SJCRH30 (cell line): Measurements from ENCODE around the gene PREP. TPM values are rescaled to one million over a fixed set of nuclear protein-coding genes. Genes with fewer than 3 reads are reported as not detected.
"Not testable (repeated sequence)": the region's sequence is repeated elsewhere in the genome, so short reads cannot be mapped to it uniquely, and the experiment has no call there.

ENCODE experiments used
- DNase-seq, 2 experiments: peaks; one replicate each; pipeline ENCODE4 v3.0.0-alpha.2; 2015 to 2020
- H3K27ac ChIP-seq: fragments of 250-450 bp; sonication (Bioruptor Pico); 2 replicates; pipeline ENCODE4 v1.5.1; 2020; ENCODE audit warnings: mild to moderate bottlenecking, moderate library complexity
- H3K27me3 ChIP-seq: fragments of 250-450 bp; sonication (Bioruptor Pico); 2 replicates; pipeline ENCODE4 v1.5.1; 2020; ENCODE audit warnings: mild to moderate bottlenecking, moderate library complexity
- H3K36me3 ChIP-seq: fragments of 250-450 bp; sonication (Bioruptor Pico); 2 replicates; pipeline ENCODE4 v1.5.1; 2020; ENCODE audit warnings: mild to moderate bottlenecking, moderate library complexity
- H3K4me1 ChIP-seq: fragments of 250-450 bp; sonication (Bioruptor Pico); 2 replicates; pipeline ENCODE4 v1.5.1; 2020; ENCODE audit warnings: mild to moderate bottlenecking, moderate library complexity
- H3K4me3 ChIP-seq: fragments of 250-450 bp; sonication (Bioruptor Pico); 2 replicates; pipeline ENCODE4 v1.5.1; 2020; ENCODE audit warnings: mild to moderate bottlenecking, moderate library complexity
- H3K9me3 ChIP-seq: fragments of 250-450 bp; sonication (Bioruptor Pico); replicated peaks from 2 replicates; pipeline ENCODE4 v1.5.1; 2020; ENCODE audit warnings: mild to moderate bottlenecking, moderate library complexity
- total RNA-seq: library from RNA; depleted of rRNA; stranded (reverse); fragments of >200 nt; shearing (Covaris generic); gene quantifications from 2 replicates; pipeline ENCODE4 v1.2.3, GENCODE V29; 2014

Gene PREP
- total RNA-seq, 1 experiment from 2014 or later: 46.4 TPM

DNA sequence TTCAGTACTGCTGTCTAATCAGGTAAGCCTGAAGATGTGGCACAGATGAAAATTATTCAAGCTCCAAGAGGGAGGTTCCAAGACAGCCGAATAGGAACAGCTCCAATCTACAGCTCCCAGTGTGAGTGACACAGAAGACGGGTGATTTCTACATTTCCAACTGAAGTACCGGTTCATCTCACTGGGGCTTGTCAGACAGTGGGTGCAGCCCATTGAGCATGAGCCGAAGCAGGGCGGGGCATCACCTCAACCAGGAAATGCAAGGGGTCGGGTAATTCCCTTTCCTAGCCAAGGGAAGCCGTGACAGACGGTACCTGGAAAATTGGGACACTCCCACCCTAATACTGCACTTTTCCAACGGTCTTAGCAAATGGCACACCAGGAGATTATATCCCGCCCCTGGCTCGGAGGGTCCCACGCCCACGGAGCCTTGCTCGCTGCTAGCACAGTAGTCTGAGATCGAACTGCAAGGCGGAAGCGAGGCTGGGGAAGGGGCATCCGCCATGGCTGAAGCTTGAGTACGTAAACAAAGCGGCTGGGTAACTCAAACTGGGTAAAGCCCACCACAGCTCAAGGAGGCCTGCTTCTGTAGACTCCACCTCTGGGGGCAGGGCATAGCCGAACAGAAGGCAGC lies 64.4 kb downstream of the PREP start:
- not testable (repeated sequence) for H3K4me1 ChIP-seq, H3K27me3 ChIP-seq, H3K27ac ChIP-seq, DNase-seq, H3K4me3 ChIP-seq, H3K9me3 ChIP-seq
- H3K36me3 ChIP-seq: peaks cover 22% of the 10 kb centered on the region

DNA sequence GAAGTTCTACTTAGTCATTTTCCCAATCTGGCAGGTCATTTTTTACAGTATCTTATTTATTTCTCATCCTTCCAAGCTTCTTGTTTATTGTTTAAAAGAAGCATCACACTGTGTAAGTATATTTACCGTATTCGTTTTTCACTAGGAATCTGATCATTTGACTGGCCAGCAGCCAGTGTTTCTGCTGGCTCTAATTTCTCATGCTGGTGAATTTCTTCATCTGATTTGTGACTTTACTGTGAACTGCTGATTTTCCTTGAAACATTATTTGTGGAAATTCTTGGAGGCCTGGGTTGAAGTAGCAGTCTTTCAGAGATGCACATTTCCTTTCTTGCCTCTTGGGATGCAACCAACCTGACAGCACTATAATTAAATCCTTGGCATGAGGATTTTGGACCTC lies 65.9 kb downstream of the PREP start:
- Histone ChIP-seq H3K9me3 (peaks cover 6% of the 10 kb centered on the region), H3K27me3 (no peaks in the 10 kb centered on the region), H3K4me3 (no peak overlapping the region), H3K27ac (no peak overlapping the region), H3K36me3 (peaks cover 32% of the 10 kb centered on the region), H3K4me1 (no peaks in the 10 kb centered on the region)
- DNase-seq: no peak

DNA sequence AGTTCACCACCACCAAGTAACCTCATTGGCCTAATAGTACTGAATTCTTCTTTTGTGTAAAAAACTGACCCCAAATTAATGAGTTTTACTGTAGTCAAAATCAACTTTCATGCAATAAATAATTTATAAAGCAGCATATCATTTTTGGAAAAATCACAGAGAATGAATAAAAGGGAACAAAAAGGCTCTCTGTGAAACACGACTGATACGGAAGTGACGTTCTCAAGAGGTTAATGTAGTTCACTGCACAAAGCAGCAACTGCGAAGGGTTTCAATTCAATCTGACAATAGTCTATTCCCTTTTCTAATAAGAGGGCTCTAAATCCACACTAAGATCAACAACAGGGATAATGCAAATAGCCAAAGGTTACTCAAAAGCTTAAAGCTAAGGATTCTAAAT lies 70.3 kb downstream of the PREP start:
- no peak for DNase-seq
- Histone ChIP-seq H3K4me1 (peaks cover 12% of the 10 kb centered on the region), H3K9me3 (no peaks in the 10 kb centered on the region), H3K27me3 (no peaks in the 10 kb centered on the region), H3K36me3 (peaks cover 33% of the 10 kb centered on the region), H3K27ac (no peak overlapping the region), H3K4me3 (no peak overlapping the region)

DNA sequence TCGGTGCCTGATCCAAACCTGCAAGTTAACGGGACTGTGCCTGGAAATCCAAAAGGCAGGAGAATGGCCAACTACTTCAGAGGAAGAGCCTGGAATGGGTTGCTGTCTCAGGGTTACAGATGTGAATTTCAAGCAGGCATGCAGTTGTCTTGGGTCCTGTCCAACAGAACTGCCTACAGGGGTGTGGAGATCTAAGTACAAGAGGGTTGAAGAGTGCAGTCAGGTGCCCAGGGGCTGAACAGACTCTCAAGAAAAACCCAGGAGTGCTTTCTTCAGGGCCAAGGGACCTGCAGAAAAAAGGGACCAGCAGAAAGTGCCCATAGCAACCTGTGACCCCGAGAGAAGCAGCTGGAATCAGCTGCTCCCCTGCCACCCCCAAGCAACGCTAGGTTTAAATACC lies 71.0 kb downstream of the PREP start:
- H3K36me3 ChIP-seq: peaks cover 28% of the 10 kb centered on the region
- peaks cover 19% of the 10 kb centered on the region for H3K4me1 ChIP-seq
- no peak overlapping the region for H3K27ac ChIP-seq

DNA sequence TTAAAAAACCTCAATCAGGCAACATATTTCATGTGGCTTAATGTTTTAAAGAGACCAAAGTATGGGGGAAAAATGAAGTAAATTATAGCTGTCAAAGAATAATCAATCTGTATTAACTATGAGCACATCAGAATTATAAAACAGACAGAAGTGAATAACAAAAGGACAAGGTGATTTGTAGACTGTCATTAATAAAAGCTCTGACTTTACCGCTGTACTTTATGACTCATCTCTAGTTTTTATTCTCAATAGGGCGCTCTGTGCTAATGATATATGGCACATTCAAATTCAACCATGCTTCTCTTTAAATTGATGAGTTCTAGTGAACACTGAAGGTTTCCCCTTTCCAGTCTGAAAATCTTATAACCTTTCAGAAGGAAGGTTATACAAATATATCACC lies 72.0 kb downstream of the PREP start:
- Histone ChIP-seq H3K4me3 (no peak overlapping the region), H3K27me3 (no peaks in the 10 kb centered on the region), H3K36me3 (peaks cover 20% of the 10 kb centered on the region), H3K4me1 (peaks cover 29% of the 10 kb centered on the region), H3K9me3 (no peaks in the 10 kb centered on the region), H3K27ac (no peak overlapping the region)
- no peak for DNase-seq

More for the DNA sequence above, 71.0 kb downstream of the PREP start:
- Histone ChIP-seq H3K9me3 (no peaks in the 10 kb centered on the region), H3K27me3 (no peaks in the 10 kb centered on the region), H3K4me3 (no peak overlapping the region)
- DNase-seq: no peak

DNA sequence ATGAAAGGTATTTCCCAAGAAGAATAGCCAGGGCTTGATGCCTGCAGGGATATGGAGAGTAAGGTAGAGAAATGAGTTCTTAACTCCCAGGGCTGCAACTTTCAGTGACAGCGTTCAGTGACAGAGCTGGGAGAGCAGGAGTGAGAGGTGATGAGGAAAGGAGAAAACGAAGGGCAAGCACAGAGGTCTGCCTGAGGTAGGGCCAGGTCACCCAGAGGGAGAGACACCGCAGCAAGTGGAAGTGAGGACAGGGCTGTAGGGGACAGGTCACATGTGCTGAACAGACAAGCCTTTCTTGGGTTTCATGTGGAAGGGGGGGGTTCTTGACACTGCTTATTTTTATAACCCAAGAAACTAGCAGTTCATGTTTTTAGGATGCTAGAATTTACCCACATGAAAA lies 72.5 kb downstream of the PREP start:
- Histone ChIP-seq H3K4me3 (no peak overlapping the region), H3K27me3 (no peaks in the 10 kb centered on the region), H3K9me3 (no peaks in the 10 kb centered on the region), H3K36me3 (peaks cover 20% of the 10 kb centered on the region), H3K27ac (no peak overlapping the region), H3K4me1 (peaks cover 35% of the 10 kb centered on the region)
- DNase-seq: no peak

DNA sequence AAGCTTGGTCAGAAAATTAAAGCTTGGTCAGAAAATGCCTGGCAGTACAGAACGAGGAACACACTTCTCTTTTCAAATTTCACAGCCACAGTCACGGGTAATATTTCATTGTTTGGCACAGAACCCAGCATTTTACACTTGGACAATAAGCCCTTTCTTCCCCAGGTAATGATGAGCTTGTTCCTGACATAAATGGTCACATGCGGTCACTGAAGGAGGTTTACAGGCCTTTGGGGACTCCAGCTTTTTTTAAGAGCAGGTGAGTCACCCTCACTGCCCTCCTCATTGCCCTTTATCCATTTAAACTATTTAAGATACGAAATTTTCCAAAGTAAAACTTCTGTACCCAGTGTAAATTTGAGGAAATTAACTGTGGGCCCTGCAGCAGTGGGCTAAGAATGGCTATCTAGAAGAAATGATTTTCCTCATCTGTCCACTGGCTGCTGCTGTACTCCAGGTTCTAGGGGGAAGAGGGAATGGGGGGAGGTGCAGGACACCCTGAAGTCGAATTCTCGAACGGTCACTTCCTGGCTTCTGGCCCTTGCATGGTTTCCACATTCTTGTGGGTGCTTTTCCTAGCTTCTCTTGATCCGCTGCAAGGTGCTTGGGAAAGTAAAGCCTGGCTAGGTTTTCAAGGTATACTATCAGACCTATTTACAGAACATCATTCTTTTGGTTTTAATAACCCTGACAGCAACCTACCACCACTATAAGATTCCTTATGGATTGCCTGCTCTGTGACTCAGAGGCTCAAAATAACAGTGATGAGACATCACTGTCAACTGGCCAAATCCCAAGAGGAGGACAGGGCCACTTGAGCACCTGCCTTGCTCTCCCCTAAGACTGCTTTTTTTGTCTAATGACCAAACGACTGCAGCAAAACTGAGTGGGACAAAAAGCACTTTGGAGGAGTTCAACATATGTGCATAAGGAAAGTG lies 75.8 kb downstream of the PREP start:
- Histone ChIP-seq H3K27ac (peak overlapping the region; percentile 95), H3K4me1 (peaks cover 66% of the 10 kb centered on the region), H3K36me3 (peaks cover 21% of the 10 kb centered on the region), H3K27me3 (no peaks in the 10 kb centered on the region), H3K9me3 (no peaks in the 10 kb centered on the region), H3K4me3 (no peak overlapping the region; the same call in 1 of the 2 replicates)
- peak; percentile 66 to 91 for DNase-seq

DNA sequence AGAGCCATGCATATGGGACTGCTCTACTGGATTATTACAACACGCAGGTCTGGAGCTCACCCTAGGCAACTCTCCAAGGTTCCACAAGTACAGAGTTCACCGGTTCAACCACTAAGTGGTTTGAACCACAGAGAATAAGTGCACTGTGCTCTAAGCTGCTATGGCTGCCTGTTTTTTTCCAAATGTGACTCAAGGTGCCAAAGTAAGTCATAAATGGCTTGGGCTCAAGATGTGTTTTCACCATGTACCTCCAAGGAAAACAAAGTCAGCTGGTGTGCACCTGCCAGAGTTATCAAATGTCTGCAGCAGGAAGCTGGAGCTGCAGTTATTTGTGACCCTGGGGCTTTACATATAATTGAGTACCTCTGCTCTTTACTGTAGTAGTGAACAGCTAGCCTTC lies 76.7 kb downstream of the PREP start:
- no peaks in the 10 kb centered on the region for H3K9me3 ChIP-seq
- H3K27ac ChIP-seq: peak overlapping the region; percentile 95
- H3K4me3 ChIP-seq: no peak overlapping the region; the same call in 1 of the 2 replicates
- no peaks in the 10 kb centered on the region for H3K27me3 ChIP-seq
- peaks cover 75% of the 10 kb centered on the region for H3K4me1 ChIP-seq
- peak; percentile 70 to 89 for DNase-seq
- H3K36me3 ChIP-seq: peaks cover 20% of the 10 kb centered on the region

DNA sequence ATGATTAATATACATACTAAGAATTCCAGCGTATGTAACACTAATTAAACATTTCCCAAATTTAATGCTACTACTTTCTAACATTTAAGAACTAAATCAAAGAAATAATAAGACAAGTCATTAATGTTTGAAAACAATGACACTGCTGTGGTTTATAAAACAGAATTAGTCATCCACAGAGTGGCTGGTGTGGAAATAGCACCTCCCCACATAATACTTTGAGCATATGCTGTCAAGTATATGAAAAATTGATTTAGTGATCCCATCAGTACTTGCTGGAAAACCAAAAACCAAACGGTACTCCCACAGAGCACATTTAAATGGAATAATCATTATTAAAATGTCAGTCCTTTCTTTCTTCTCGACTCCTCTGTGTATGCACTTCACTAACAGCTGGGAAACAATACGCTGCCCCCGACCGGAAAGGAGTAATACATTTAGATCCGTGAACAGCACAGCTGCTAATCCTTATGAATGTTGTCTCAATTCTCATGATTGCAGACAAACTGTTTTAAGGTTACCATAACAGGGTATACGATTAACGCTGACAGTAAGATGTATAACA lies 78.4 kb downstream of the PREP start:
- peak; percentile 77 to 89 for DNase-seq
- Histone ChIP-seq H3K4me3 (no peak overlapping the region), H3K36me3 (peaks cover 17% of the 10 kb centered on the region), H3K9me3 (no peaks in the 10 kb centered on the region), H3K27ac (peak overlapping the region; percentile 95), H3K27me3 (no peaks in the 10 kb centered on the region), H3K4me1 (peaks cover 82% of the 10 kb centered on the region)

DNA sequence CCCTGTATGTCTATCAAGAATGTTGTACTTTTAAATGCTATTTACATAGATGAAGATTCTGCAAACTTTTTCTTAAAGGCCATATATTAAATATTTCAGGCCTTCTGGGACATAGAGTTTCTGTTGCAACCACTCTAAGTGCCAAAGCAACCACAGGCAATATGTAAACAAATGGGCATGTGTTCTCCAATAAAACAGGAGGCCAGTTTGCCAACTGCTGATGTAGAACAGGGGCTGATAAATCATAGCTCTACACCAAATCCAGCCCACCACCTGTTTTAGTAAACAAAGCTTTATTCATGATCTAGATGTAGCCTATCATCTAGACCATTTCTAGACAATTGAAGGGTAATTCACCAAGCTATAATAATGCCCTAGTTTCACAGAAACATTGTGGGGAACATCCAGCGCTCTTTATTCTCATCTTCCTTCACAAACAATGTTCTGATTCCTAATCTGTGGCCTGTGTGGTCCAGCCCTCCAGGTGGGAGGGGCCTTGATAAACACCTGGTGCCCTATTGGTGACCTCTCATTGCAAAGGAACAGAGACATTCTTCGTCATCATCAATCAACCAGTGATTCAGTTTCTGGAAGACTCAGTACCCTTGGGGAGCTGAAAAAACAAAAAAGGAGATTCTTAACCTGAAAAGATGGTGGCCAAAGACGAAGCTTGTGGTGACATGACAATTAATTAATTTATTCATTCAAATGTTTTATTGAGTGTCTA lies 80.2 kb downstream of the PREP start:
- Histone ChIP-seq H3K4me1 (peaks cover 70% of the 10 kb centered on the region), H3K36me3 (peaks cover 15% of the 10 kb centered on the region), H3K9me3 (no peaks in the 10 kb centered on the region), H3K27ac (peak overlapping the region; percentile 95), H3K4me3 (no peak overlapping the region), H3K27me3 (no peaks in the 10 kb centered on the region)
- DNase-seq: peak; percentile 42 to 72

DNA sequence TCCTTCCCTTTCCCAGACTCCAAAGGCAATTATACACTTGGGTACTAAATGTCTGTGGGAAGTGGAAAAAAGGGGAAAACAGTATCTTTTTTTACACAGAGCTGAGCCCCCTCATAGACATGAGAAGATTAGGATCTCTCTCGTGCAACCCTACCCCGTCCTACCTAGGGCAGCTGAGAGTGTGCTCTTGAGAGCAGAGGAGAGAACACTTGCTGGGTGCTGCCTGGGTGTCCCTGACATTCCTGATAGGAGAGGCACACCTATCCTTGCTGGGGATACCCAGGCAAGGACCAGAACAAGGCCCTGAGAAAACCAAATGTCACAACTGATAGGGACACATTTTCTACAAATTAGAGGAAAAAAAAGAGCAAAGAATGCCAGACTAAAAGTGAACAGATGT lies 81.2 kb downstream of the PREP start:
- Histone ChIP-seq H3K9me3 (no peaks in the 10 kb centered on the region), H3K4me1 (peaks cover 61% of the 10 kb centered on the region), H3K27ac (peak overlapping the region; percentile 95), H3K27me3 (no peaks in the 10 kb centered on the region), H3K36me3 (peaks cover 15% of the 10 kb centered on the region), H3K4me3 (no peak overlapping the region)
- DNase-seq: peak in 1 of 2 experiments; percentile 46

DNA sequence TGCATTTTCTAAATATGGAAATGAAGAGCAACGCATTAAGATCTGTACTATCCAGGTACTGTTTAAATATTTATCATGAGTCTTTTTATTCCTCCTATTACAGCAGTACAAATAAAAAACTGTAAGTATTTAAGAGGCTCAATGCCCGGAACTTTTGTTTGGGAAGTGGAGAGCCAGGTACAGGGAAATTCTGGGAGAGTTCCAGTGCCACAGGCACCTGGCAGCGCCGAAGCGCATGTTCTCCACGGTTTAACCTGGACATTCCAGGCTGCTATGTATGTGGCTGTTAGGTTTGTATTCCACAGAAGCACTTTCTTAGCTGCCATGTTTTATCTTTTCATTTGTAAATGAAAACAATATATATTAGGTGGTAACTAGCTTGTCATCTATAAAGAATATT lies 81.7 kb downstream of the PREP start:
- H3K9me3 ChIP-seq: no peaks in the 10 kb centered on the region
- H3K27me3 ChIP-seq: no peaks in the 10 kb centered on the region
- H3K4me1 ChIP-seq: peaks cover 55% of the 10 kb centered on the region
- no peak for DNase-seq
- no peak overlapping the region for H3K4me3 ChIP-seq
- peak overlapping the region; percentile 95 for H3K27ac ChIP-seq
- peaks cover 20% of the 10 kb centered on the region for H3K36me3 ChIP-seq

DNA sequence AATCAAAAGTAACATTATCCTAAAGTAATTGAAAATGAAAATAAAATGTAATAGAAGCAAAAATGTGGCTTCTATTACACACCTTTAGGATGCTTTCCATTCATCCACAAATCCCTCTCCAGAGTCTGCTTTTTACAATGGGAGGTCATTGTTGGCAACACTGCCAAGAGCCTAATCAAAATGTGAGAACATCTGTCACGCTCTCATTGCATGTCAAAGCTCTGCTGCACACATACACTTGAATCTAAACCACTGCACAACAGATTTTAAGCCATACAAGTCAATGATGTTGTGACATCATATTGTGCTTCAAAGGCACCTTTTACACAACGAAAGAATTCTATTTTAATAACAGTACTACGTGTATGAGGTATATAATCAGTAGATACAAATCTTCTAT lies 82.1 kb downstream of the PREP start:
- peak overlapping the region; percentile 95 for H3K27ac ChIP-seq

DNA sequence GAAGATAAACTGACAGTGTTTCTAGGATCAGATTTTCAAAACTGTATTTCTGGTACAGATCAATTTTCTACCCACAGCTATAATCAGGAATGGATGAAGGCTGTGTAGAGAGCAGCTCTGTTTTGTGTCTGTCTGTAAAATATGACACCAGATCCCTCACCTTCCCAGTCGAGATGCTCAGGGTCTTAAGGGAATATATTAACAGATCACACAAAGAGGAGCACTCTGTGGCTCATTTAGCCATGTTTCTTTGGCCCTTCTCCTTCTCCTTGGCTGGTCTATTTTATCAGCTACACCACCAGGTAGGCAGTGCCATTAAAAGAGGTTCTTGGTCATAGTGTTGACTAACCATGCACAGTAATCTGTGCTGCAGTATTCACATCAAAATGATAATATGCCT lies 82.6 kb downstream of the PREP start:
- no peak for DNase-seq
- Histone ChIP-seq H3K4me3 (no peak overlapping the region), H3K36me3 (peaks cover 28% of the 10 kb centered on the region), H3K27me3 (no peaks in the 10 kb centered on the region), H3K27ac (no peak overlapping the region), H3K4me1 (peaks cover 46% of the 10 kb centered on the region), H3K9me3 (no peaks in the 10 kb centered on the region)

More for the DNA sequence above, 82.1 kb downstream of the PREP start:
- H3K4me1 ChIP-seq: peaks cover 51% of the 10 kb centered on the region
- H3K9me3 ChIP-seq: no peaks in the 10 kb centered on the region
- DNase-seq: peak in 1 of 2 experiments; percentile 51
- no peak overlapping the region for H3K4me3 ChIP-seq
- H3K27me3 ChIP-seq: no peaks in the 10 kb centered on the region
- peaks cover 25% of the 10 kb centered on the region for H3K36me3 ChIP-seq
